Parathyroid adenoma (tissue), 2 donors: ENCODE measurements around the gene CTPS1.

ENCODE experiments used
- H2AFZ ChIP-seq: fragments of 300-600 bp; sonication (generic); one replicate; pipeline ENCODE4 v1.7.0; 2017; ENCODE audit warnings: antibody characterized with exemption, mild to moderate bottlenecking
- H3K27ac ChIP-seq: fragments of 300-600 bp; sonication (generic); one replicate; pipeline ENCODE4 v1.7.0; 2017
- H3K27me3 ChIP-seq: fragments of 300-600 bp; sonication (generic); one replicate; pipeline ENCODE4 v1.7.0; 2017; ENCODE audit warnings: low read length; ENCODE audit not compliant: control insufficient read depth, insufficient read depth
- H3K36me3 ChIP-seq: fragments of 300-600 bp; sonication (generic); one replicate; pipeline ENCODE4 v1.7.0; 2017; ENCODE audit warnings: low read length; ENCODE audit not compliant: control insufficient read depth, insufficient read depth
- H3K4me1 ChIP-seq: fragments of 300-600 bp; sonication (generic); one replicate; pipeline ENCODE4 v1.7.0; 2017; ENCODE audit warnings: control low read depth
- H3K4me2 ChIP-seq: fragments of 300-600 bp; sonication (generic); one replicate; pipeline ENCODE4 v1.7.0; 2017; ENCODE audit warnings: low read length
- H3K4me3 ChIP-seq: fragments of 300-600 bp; sonication (generic); one replicate; pipeline ENCODE4 v1.7.0; 2017; ENCODE audit warnings: low read depth, low read length
- H3K79me2 ChIP-seq: fragments of 300-600 bp; sonication (generic); one replicate; pipeline ENCODE4 v1.7.0; 2017; ENCODE audit warnings: control low read depth
- H3K9ac ChIP-seq: fragments of 300-600 bp; sonication (generic); one replicate; pipeline ENCODE4 v1.7.0; 2017; ENCODE audit warnings: mild to moderate bottlenecking
- H3K9me3 ChIP-seq: fragments of 300-600 bp; sonication (generic); one replicate; pipeline ENCODE4 v1.7.0; 2017; ENCODE audit warnings: low read length; ENCODE audit not compliant: control insufficient read depth
- CTCF ChIP-seq: fragments of 300-600 bp; sonication (generic); IDR thresholded peaks from one replicate; pipeline ENCODE4 v1.7.0; 2017; ENCODE audit warnings: antibody characterized with exemption, mild to moderate bottlenecking
- donor health status: primary hyperparathyroidism.

The CTPS1 gene

DNA sequence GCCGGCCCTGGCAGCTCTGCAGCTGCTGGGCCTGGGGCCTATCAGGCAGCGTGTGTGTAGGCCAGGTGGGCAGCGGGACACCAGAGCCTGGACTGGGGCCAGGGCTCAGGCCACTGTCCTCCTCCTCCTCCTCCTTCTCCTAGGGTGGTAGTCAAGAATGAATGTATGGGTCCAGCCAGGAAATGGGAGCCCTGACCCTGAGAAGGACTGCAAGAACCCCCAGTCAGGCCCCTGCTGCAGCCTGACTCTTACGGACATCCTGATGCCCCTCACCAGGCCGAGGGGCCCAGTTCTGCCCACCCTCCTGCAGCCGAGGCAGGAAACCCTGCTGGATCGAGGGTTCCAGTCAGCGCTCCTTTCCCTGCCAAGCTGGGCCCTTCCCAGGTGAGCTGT is 38.5 kb downstream of the CTPS1 start:
- no peaks in the 10 kb centered on the region for H3K79me2 ChIP-seq
- H3K4me3 ChIP-seq = no peak overlapping the region
- H2AFZ ChIP-seq = no peak overlapping the region
- H3K9ac ChIP-seq = no peak overlapping the region
- H3K4me1 ChIP-seq = peaks cover 10% of the 10 kb centered on the region
- no peak overlapping the region for H3K4me2 ChIP-seq
- no peaks in the 10 kb centered on the region for H3K27me3 ChIP-seq
- no peaks in the 10 kb centered on the region for H3K9me3 ChIP-seq
- TF ChIP-seq CTCF = no peak
- H3K27ac ChIP-seq = no peak overlapping the region
- H3K36me3 ChIP-seq = no peaks in the 10 kb centered on the region

DNA sequence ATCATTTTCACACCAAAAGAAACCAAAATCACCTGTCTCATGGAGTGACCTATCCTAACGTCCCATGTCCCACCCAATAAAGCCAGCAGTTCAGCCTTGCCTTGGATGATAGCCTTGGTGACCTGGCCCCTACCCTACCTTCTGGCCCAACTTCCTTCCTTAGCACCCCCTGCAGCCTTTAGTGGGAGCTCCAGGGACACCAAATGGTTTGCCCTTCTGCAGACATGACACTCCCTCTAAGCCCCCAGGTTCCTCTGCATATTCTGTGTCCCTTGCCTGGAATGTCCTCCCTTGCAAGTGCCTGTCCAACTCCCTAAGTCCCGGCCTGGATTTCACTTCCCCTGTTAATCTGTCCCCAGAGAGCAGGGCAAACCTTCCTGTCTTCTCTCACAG is 39.9 kb downstream of the CTPS1 start:
- H3K4me3 ChIP-seq = no peak overlapping the region
- H2AFZ ChIP-seq = no peak overlapping the region
- H3K79me2 ChIP-seq = no peaks in the 10 kb centered on the region
- TF ChIP-seq CTCF = no peak
- H3K36me3 ChIP-seq = no peaks in the 10 kb centered on the region
- H3K27ac ChIP-seq = no peak overlapping the region
- no peak overlapping the region for H3K4me2 ChIP-seq
- peaks cover 10% of the 10 kb centered on the region for H3K4me1 ChIP-seq
- H3K9ac ChIP-seq = no peak overlapping the region
- no peaks in the 10 kb centered on the region for H3K9me3 ChIP-seq
- no peaks in the 10 kb centered on the region for H3K27me3 ChIP-seq

GRCh38 chr1:41020109-41020576 is 40.6 kb downstream of the CTPS1 start:
- peaks cover 10% of the 10 kb centered on the region for H3K4me1 ChIP-seq
- no peak overlapping the region for H3K4me3 ChIP-seq
- H3K79me2 ChIP-seq = no peaks in the 10 kb centered on the region
- no peak overlapping the region for H3K9ac ChIP-seq
- no peak overlapping the region for H2AFZ ChIP-seq
- H3K36me3 ChIP-seq = no peaks in the 10 kb centered on the region
- H3K4me2 ChIP-seq = no peak overlapping the region
- TF ChIP-seq CTCF = no peak
- H3K27ac ChIP-seq = no peak overlapping the region
- no peaks in the 10 kb centered on the region for H3K27me3 ChIP-seq
- no peaks in the 10 kb centered on the region for H3K9me3 ChIP-seq

GRCh38 chr1:41020654-41021053 is 41.2 kb downstream of the CTPS1 start:
- Histone ChIP-seq H3K36me3 (no peaks in the 10 kb centered on the region), H3K9me3 (no peaks in the 10 kb centered on the region), H3K4me1 (peaks cover 10% of the 10 kb centered on the region), H3K9ac (no peak overlapping the region), H3K27me3 (no peaks in the 10 kb centered on the region), H2AFZ (no peak overlapping the region), H3K27ac (no peak overlapping the region), H3K79me2 (no peaks in the 10 kb centered on the region), H3K4me3 (no peak overlapping the region), H3K4me2 (no peak overlapping the region)
- no peak for TF ChIP-seq CTCF

DNA sequence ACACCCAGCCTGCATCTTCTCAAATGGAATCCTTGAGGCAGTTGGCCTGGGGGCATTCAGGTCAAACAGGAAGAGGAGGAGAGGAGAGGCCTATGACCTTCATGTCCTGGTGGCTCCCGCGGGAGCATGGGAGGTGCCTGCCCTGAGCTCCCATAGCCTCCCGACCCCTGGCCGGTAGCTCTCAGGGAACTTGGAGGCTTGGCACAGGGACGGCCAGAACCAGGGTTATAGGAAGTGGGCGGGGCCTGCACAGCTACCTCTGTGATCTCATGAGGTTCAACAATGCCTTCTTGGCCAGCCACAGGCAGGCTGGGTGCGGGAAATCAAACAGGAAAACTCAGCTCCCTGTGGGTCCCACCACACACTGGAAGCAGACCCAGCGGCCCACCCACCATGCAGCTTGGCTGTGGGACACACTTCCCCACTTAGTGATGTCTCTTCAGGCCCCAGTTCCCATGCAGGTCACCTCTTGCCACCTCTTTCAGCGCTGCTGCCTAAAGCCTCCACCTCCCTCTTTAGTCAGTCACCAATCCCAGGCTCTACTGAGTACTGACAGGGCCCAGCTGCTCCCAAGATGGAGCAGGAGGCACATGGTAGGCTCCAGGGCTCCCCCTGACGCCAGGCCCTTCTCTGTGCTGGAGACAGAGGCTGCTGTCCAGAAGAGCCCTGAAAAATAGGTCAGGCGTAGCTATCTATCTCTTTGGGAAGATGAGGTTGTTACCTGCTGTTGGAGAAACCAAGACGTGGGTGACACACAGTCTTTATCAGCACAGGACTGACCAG is 42.2 kb downstream of the CTPS1 start, which contains the start of gene SLFNL1:
SLFNL1 (minus strand) TSS at position 200 of the 783 bp plus-strand sequence. CDS start 1,065 bp downstream, outside the sequence.
- H2AFZ ChIP-seq = no peak within 1 kb of the TSS
- no peak within 1 kb of the TSS for H3K4me2 ChIP-seq
- no peaks in the 10 kb centered on the region for H3K36me3 ChIP-seq
- no peak within 1 kb of the TSS for H3K4me3 ChIP-seq
- no peaks in the 10 kb centered on the region for H3K9me3 ChIP-seq
- H3K27me3 ChIP-seq = no peaks in the 10 kb centered on the region
- H3K27ac ChIP-seq = no peak within 1 kb of the TSS
- TF ChIP-seq CTCF = no peak
- no peak within 1 kb of the TSS for H3K9ac ChIP-seq
- peaks cover 10% of the 10 kb centered on the region for H3K4me1 ChIP-seq
- no peaks in the 10 kb centered on the region for H3K79me2 ChIP-seq
